Vagina (tissue), 2 donors: Measurements from ENCODE around the gene ANO1. TPM values are rescaled to one million over a fixed set of nuclear protein-coding genes. Genes with fewer than 3 reads are reported as not detected.

Source experiments
- DNase-seq, 2 donors: peaks; one replicate each; pipeline ENCODE4 v3.0.0-alpha.2; 2017; ENCODE audit errors: extremely low spot score in 2 of 2
- H3K27ac ChIP-seq: fragments of 200-600 bp; sonication (generic); one replicate; pipeline ENCODE4 v1.5.1; 2019
- H3K27me3 ChIP-seq: fragments of 200-600 bp; sonication (generic); one replicate; pipeline ENCODE4 v1.5.1; 2019
- H3K36me3 ChIP-seq, 2 donors: fragments of 200-600 bp; sonication (generic); one replicate each; pipeline ENCODE4 v1.5.1; 2017 to 2019
- H3K4me1 ChIP-seq: fragments of 200-600 bp; sonication (generic); one replicate; pipeline ENCODE4 v1.5.1; 2019
- H3K4me3 ChIP-seq, 2 donors: fragments of 200-600 bp; sonication (generic); 1 replicate in 1 of 2; 2 replicates in 1 of 2; pipeline ENCODE4 v1.5.1; 2016 to 2019
- H3K9me3 ChIP-seq: fragments of 200-600 bp; sonication (generic); one replicate; pipeline ENCODE4 v1.5.1; 2019
- CTCF ChIP-seq, 3 experiments: fragments of 450-650 bp in 2 of 3; fragments of 200-600 bp in 1 of 3; sonication (generic) in 1 of 3; IDR thresholded peaks; one replicate each; pipeline ENCODE4 v1.5.1; 2017 to 2019; ENCODE audit warnings: antibody characterized with exemption in 3 of 3, mild to moderate bottlenecking in 2 of 3, moderate library complexity in 2 of 3
- POLR2A ChIP-seq, 2 donors: fragments of 450-650 bp; IDR thresholded peaks; one replicate each; pipeline ENCODE4 v1.6.1; 2017; ENCODE audit warnings: antibody characterized with exemption in 2 of 2, mild to moderate bottlenecking in 2 of 2, moderate library complexity in 2 of 2
- POLR2AphosphoS5 ChIP-seq, 2 donors: sonication (generic); formaldehyde crosslinking; IDR thresholded peaks; one replicate each; pipeline ENCODE4 v1.9.0; 2017; ENCODE audit warnings: antibody characterized with exemption in 2 of 2, mild to moderate bottlenecking in 2 of 2, low read depth in 1 of 2; ENCODE audit not compliant: insufficient read depth in 1 of 2
- intact Hi-C: fragments of 100-400 bp; cut with DNase I; formaldehyde crosslinking; loops from one replicate; pipeline ENCODE4 v1.15.1; 2023
- total RNA-seq: library from RNA; depleted of rRNA; stranded (reverse); fragments of >200 nt; gene quantifications from one replicate; pipeline ENCODE4 v1.2.3, GENCODE V29; 2016

ANO1 gene
- total RNA-seq, 1 donor from 2014 or later = 40.8 TPM

- no peak for DNase-seq
- intact Hi-C loops = loop anchor here (10.0 kb wide), 1 partner anchor 174 kb away; no protein-coding TSS in a partner anchor
- Histone ChIP-seq H3K4me3 (no peak overlapping the region), H3K36me3 (no peaks in the 10 kb centered on the region), H3K9me3 (no peaks in the 10 kb centered on the region), H3K27ac (no peak overlapping the region), H3K4me1 (peaks cover 18% of the 10 kb centered on the region), H3K27me3 (no peaks in the 10 kb centered on the region)
- TF ChIP-seq POLR2AphosphoS5 (IDR thresholded peaks at IDR 0.05; ENCODE audit: insufficient read depth in 1 of 2, low read depth in 1 of 2) (no peak), CTCF (IDR thresholded peaks at IDR 0.05) (no peak), POLR2A (IDR thresholded peaks at IDR 0.05) (no peak)
These were observed 10.7 kb downstream of the ANO1 start for GRCh38 chr11:70088735-70089250.

GRCh38 chr11:70089631-70090030 is 11.5 kb downstream of the ANO1 start:
- peaks cover 18% of the 10 kb centered on the region for H3K4me1 ChIP-seq
- no peak overlapping the region for H3K4me3 ChIP-seq
- TF ChIP-seq POLR2AphosphoS5 (IDR thresholded peaks at IDR 0.05; ENCODE audit: insufficient read depth in 1 of 2, low read depth in 1 of 2) (no peak), POLR2A (IDR thresholded peaks at IDR 0.05) (no peak), CTCF (IDR thresholded peaks at IDR 0.05) (no peak)
- no peak for DNase-seq
- H3K9me3 ChIP-seq = no peaks in the 10 kb centered on the region
- H3K36me3 ChIP-seq = no peaks in the 10 kb centered on the region
- intact Hi-C loops = loop anchor here (10.0 kb wide), 1 partner anchor 175 kb away; no protein-coding TSS in a partner anchor
- H3K27me3 ChIP-seq = no peaks in the 10 kb centered on the region
- no peak overlapping the region for H3K27ac ChIP-seq

GRCh38 chr11:70090961-70091381 is 12.9 kb downstream of the ANO1 start:
- TF ChIP-seq CTCF (IDR thresholded peaks at IDR 0.05) (no peak), POLR2AphosphoS5 (IDR thresholded peaks at IDR 0.05; ENCODE audit: insufficient read depth in 1 of 2, low read depth in 1 of 2) (no peak), POLR2A (IDR thresholded peaks at IDR 0.05) (no peak)
- no peak for DNase-seq
- no peaks in the 10 kb centered on the region for H3K27me3 ChIP-seq
- H3K9me3 ChIP-seq = no peaks in the 10 kb centered on the region
- intact Hi-C loops = no loop called here
- no peak overlapping the region for H3K4me3 ChIP-seq
- H3K4me1 ChIP-seq = peaks cover 18% of the 10 kb centered on the region
- no peak overlapping the region for H3K27ac ChIP-seq
- H3K36me3 ChIP-seq = no peaks in the 10 kb centered on the region

- DNase-seq = no peak
- H3K4me3 ChIP-seq = no peak overlapping the region
- no peak overlapping the region for H3K27ac ChIP-seq
- no peaks in the 10 kb centered on the region for H3K9me3 ChIP-seq
- no peaks in the 10 kb centered on the region for H3K27me3 ChIP-seq
- TF ChIP-seq CTCF (IDR thresholded peaks at IDR 0.05) (no peak), POLR2A (IDR thresholded peaks at IDR 0.05) (no peak), POLR2AphosphoS5 (IDR thresholded peaks at IDR 0.05; ENCODE audit: insufficient read depth in 1 of 2, low read depth in 1 of 2) (no peak)
- peaks cover 18% of the 10 kb centered on the region for H3K4me1 ChIP-seq
- intact Hi-C loops = no loop called here
- no peaks in the 10 kb centered on the region for H3K36me3 ChIP-seq
These were observed 13.5 kb downstream of the ANO1 start for GRCh38 chr11:70091638-70092037.

- Histone ChIP-seq H3K4me3 (no peak overlapping the region), H3K9me3 (no peaks in the 10 kb centered on the region), H3K4me1 (peaks cover 21% of the 10 kb centered on the region), H3K27ac (no peak overlapping the region), H3K36me3 (no peaks in the 10 kb centered on the region), H3K27me3 (no peaks in the 10 kb centered on the region)
- intact Hi-C loops = no loop called here
- DNase-seq = no peak
- no peak for TF ChIP-seq CTCF (IDR thresholded peaks at IDR 0.05)
- TF ChIP-seq POLR2A (IDR thresholded peaks at IDR 0.05) = no peak
- TF ChIP-seq POLR2AphosphoS5 (IDR thresholded peaks at IDR 0.05; ENCODE audit: insufficient read depth in 1 of 2, low read depth in 1 of 2) = no peak
These were observed 15.0 kb downstream of the ANO1 start for GRCh38 chr11:70092959-70093715.
